Adrenal gland (tissue), 12 donors: ENCODE data around the gene LYSET. TPM values are rescaled to one million over a fixed set of nuclear protein-coding genes. Genes with fewer than 3 reads are reported as not detected.
A peak's percentile ranks its signal among the peaks of the same experiment; 100 is the strongest.
"Not testable (repeated sequence)": the region's sequence is repeated elsewhere in the genome, so short reads cannot be mapped to it uniquely, and the experiment has no call there.

Source experiments
- DNase-seq, 7 donors: peaks; one replicate each; pipeline ENCODE4 v3.0.0-alpha.2; 2019 to 2020
- H3K27ac ChIP-seq, 5 donors: fragments of 200-600 bp; sonication (generic) in 4 of 5; 1 replicate in 3 of 5; 2 replicates in 2 of 5; pipeline versions ENCODE4 v1.5.1 to v1.8.0; 2016 to 2020; ENCODE audit warnings: mild to moderate bottlenecking in 1 of 5
- H3K27me3 ChIP-seq: fragments of 200-600 bp; 2 replicates; pipeline ENCODE4 v1.8.0; 2021
- H3K36me3 ChIP-seq, 2 donors: fragments of 200-600 bp; replicated peaks in 1 of 2; 1 replicate in 1 of 2; 2 replicates in 1 of 2; pipeline versions ENCODE4 v1.5.1 to v1.8.0; 2018 to 2022
- H3K4me1 ChIP-seq, 2 donors: fragments of 200-600 bp; replicated peaks in 1 of 2; 1 replicate in 1 of 2; 2 replicates in 1 of 2; pipeline versions ENCODE4 v1.5.1 to v1.8.0; 2018 to 2021
- H3K4me3 ChIP-seq, 4 donors: fragments of 200-600 bp; sonication (generic) in 3 of 4; one replicate each; pipeline ENCODE4 v1.5.1; 2016 to 2018
- H3K9me3 ChIP-seq, 3 donors: fragments of 200-600 bp; sonication (generic) in 1 of 3; replicated peaks in 1 of 3; 1 replicate in 2 of 3; 2 replicates in 1 of 3; pipeline versions ENCODE4 v1.5.1 to v1.8.0; 2016 to 2021
- CTCF ChIP-seq, 6 experiments: fragments of 450-650 bp in 4 of 6; fragments of 200-600 bp in 2 of 6; sonication (generic) in 1 of 6; IDR thresholded peaks; 1 replicate in 5 of 6; 2 replicates in 1 of 6; pipeline versions ENCODE4 v1.5.1 to v1.8.0; 2016 to 2021; ENCODE audit warnings: antibody characterized with exemption in 6 of 6, mild to moderate bottlenecking in 2 of 6, moderate library complexity in 1 of 6
- POLR2A ChIP-seq, 2 donors: fragments of 450-650 bp; IDR thresholded peaks; one replicate each; pipeline ENCODE4 v1.6.1; 2017; ENCODE audit warnings: antibody characterized with exemption in 2 of 2, mild to moderate bottlenecking in 2 of 2, moderate library complexity in 1 of 2
- WGBS, 4 donors: extraction: QIAGEN DNeasy Blood & Tissue Kit in 2 of 4; methylation state at CpG; one replicate each; pipeline versions ENCODE4 v1.1.5 to v1.1.7; 2013 to 2017; 5-methylcytosine and 5-hydroxymethylcytosine counted together
- intact Hi-C, 2 donors: fragments of 100-400 bp; cut with DNase I; formaldehyde crosslinking; loops; one replicate each; pipeline versions ENCODE4 v1.14.1 to v1.15.0; 2022 to 2023
- polyA plus RNA-seq, 3 donors: library from polyadenylated mRNA; stranded (reverse); fragments of 200-250 nt in 2 of 3; fragments of 350-450 nt in 1 of 3; fragmentation: Illumina TruSeq in 1 of 3; extraction: RNeasy Lipid Tissue Mini Kit (QIAGEN cat#74804) in 1 of 3; gene quantifications; one replicate each; pipeline ENCODE4 v1.2.3, GENCODE V29; 2013 to 2014
- total RNA-seq, 9 donors: library from RNA; depleted of rRNA in 4 of 9; stranded (reverse); fragments of >200 nt in 4 of 9; fragments of 120-200 nt in 1 of 9; fragmentation: NEBNext Ultra II Directional in 1 of 9; extraction: Animal tissue kit (Norgen Biotek cat#: 25700) in 1 of 9; gene quantifications; one replicate each; pipeline versions ENCODE4 v1.1.0 to v1.2.4, GENCODE V29; 2013 to 2023
- donor health status: healthy with polysubstance abuse.
- donor health status: Bipolar disorder and iron deficiency.
- donor health status: DM: yes; HTN: yes; CAD: no.
- donor health status: DM: no; HTN: no; CAD: no.
- donor health status: DM: no; HTN: no; CAD: no.
- donor health status: DM: yes; HTN: yes; CAD: no.

The LYSET gene
- total and polyA plus RNA-seq, 12 donors, result 12.0 to 37.9 (median 22.4) TPM

GRCh38 chr14:93171376-93171775 is 13.7 kb upstream of the LYSET start:
- Histone ChIP-seq H3K4me1 (no peaks in the 10 kb centered on the region), H3K27me3 (no peaks in the 10 kb centered on the region), H3K36me3 (no peaks in the 10 kb centered on the region), H3K27ac (no peak overlapping the region), H3K4me3 (no peak overlapping the region), H3K9me3 (no peaks in the 10 kb centered on the region)
- TF ChIP-seq CTCF (IDR thresholded peaks at IDR 0.05), result no peak
- TF ChIP-seq POLR2A (IDR thresholded peaks at IDR 0.05), result no peak
- peak in 6 of 7 donors; percentile 39 to 72 (median 54) for DNase-seq
- 41 to 54% (median 46%) methylated on average over 4 of the region's 4 CpGs for WGBS, 4 donors
- intact Hi-C loops, result no loop called here

- Histone ChIP-seq H3K36me3 (no peaks in the 10 kb centered on the region), H3K4me3 (no peak overlapping the region), H3K9me3 (no peaks in the 10 kb centered on the region), H3K27ac (peak overlapping the region in 1 of 5 donors; percentile 40), H3K27me3 (no peaks in the 10 kb centered on the region), H3K4me1 (no peaks in the 10 kb centered on the region)
- 28 to 42% (median 38%) methylated on average over 9 to 10 of the region's 10 CpGs for WGBS, 4 donors
- intact Hi-C loops, result no loop called here
- peak in 6 of 7 donors; percentile 55 to 84 (median 64) for DNase-seq
- no peak for TF ChIP-seq CTCF (IDR thresholded peaks at IDR 0.05)
- no peak for TF ChIP-seq POLR2A (IDR thresholded peaks at IDR 0.05)
Measured at GRCh38 chr14:93173943-93174395, 11.1 kb upstream of the LYSET start.

- H3K27ac ChIP-seq, H3K4me1 ChIP-seq, H3K36me3 ChIP-seq, intact Hi-C loops, H3K9me3 ChIP-seq, H3K4me3 ChIP-seq, H3K27me3 ChIP-seq: not testable (repeated sequence)
- peak in 2 of 7 donors; percentile 2 to 35 for DNase-seq
- 82 to 89% (median 85%) methylated on average over 5 of the region's 5 CpGs for WGBS, 4 donors
Measured at GRCh38 chr14:93174731-93175130, 10.4 kb upstream of the LYSET start.

- Histone ChIP-seq H3K4me3 (no peak overlapping the region), H3K27ac (no peak overlapping the region), H3K4me1 (no peaks in the 10 kb centered on the region), H3K9me3 (no peaks in the 10 kb centered on the region), H3K36me3 (no peaks in the 10 kb centered on the region), H3K27me3 (no peaks in the 10 kb centered on the region)
- TF ChIP-seq POLR2A (IDR thresholded peaks at IDR 0.05), result no peak
- no peak for TF ChIP-seq CTCF (IDR thresholded peaks at IDR 0.05)
- WGBS, 4 donors, result 71 to 79% (median 78%) methylated on average over 6 of the region's 6 CpGs
- intact Hi-C loops, result no loop called here
- DNase-seq, result peak in 2 of 7 donors; percentile 12 to 30
Measured at GRCh38 chr14:93175492-93175891, 9.6 kb upstream of the LYSET start.

- peak in 1 of 7 donors; percentile 45 for DNase-seq
- H3K4me3 ChIP-seq, result peak overlapping the region; percentile 70 to 94 (median 84)
- TF ChIP-seq CTCF (IDR thresholded peaks at IDR 0.05), result no peak
- no peak for TF ChIP-seq POLR2A (IDR thresholded peaks at IDR 0.05)
- no peaks in the 10 kb centered on the region for H3K27me3 ChIP-seq
- intact Hi-C loops, result no loop called here
- H3K4me1 ChIP-seq, result peaks cover 9 to 34% of the 10 kb centered on the region in 2 donors
- WGBS, 4 donors, result 47 to 64% (median 51%) methylated on average over 14 to 17 of the region's 17 CpGs
- no peaks in the 10 kb centered on the region for H3K9me3 ChIP-seq
- peaks cover 0 to 10% of the 10 kb centered on the region in 2 donors for H3K36me3 ChIP-seq
- H3K27ac ChIP-seq, result peak overlapping the region in 4 of 5 donors; percentile 82 to 98 (median 93)
Measured at GRCh38 chr14:93183596-93184317, 1.4 kb upstream of the LYSET start.
